ENCODE measurements around the gene TNRC18.

Gene TNRC18

DNA sequence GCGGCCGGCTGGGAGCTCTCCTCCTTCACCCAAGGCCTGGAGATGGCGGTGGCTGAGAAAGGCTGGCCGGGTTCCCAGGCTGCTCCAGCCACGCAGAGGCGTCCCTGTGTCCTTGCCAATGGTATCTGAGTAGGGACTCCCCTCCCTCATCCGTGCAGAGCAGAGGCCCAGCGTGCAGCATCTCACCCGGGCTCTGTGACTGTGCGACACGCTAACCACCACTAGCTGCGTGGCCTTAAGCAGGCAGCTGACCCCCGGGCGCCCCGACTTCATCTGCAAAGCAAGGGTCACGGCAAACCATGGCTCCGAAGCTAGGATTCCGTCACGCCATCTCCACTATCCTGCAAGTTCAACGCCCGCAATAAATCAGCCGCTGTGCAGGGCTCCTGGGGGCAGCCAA, 47.2 kb upstream of the TNRC18 start:
- no peaks in the 10 kb centered on the region for H3F3A ChIP-seq (ENCODE audit: low read depth)
- H3K9me2 ChIP-seq (replicated peaks; ENCODE audit: low read depth, low read length): no peaks in the 10 kb centered on the region
- H3K4me1 ChIP-seq (ENCODE audit: insufficient read depth, low read length, poor library complexity, severe bottlenecking): peaks cover 3% of the 10 kb centered on the region
- no peak overlapping the region for H3K4me2 ChIP-seq (ENCODE audit: low read depth, low read length, poor library complexity, severe bottlenecking)
- H3K4me3 ChIP-seq (ENCODE audit: low read length, poor library complexity, severe bottlenecking): no peak overlapping the region
- TF ChIP-seq EZH2phosphoT487 (IDR thresholded peaks at IDR 0.05; ENCODE audit: borderline replicate concordance) (no peak), CTCF (conservative IDR thresholded peaks at IDR 0.05; ENCODE audit: low read length) (no peak)
- H3K79me2 ChIP-seq (ENCODE audit: insufficient read depth, low read length): no peaks in the 10 kb centered on the region
- H3K9ac ChIP-seq (ENCODE audit: low read depth, low read length, poor library complexity, severe bottlenecking): no peak overlapping the region
- no peak overlapping the region for H2AFZ ChIP-seq (ENCODE audit: low read length)
- no peaks in the 10 kb centered on the region for H3K27me3 ChIP-seq (ENCODE audit: insufficient read depth, low read length, poor library complexity, severe bottlenecking)
- H3K9me3 ChIP-seq (ENCODE audit: insufficient read depth, low read depth, low read length): no peaks in the 10 kb centered on the region
- H3K36me3 ChIP-seq (ENCODE audit: insufficient read depth, low read length): no peaks in the 10 kb centered on the region
- no peaks in the 10 kb centered on the region for H4K20me1 ChIP-seq (ENCODE audit: insufficient read depth, low read length, poor library complexity, severe bottlenecking)

GRCh38 chr7:5470167-5470532, 46.5 kb upstream of the TNRC18 start:
- Histone ChIP-seq H3K4me3 (ENCODE audit: low read length, poor library complexity, severe bottlenecking) (no peak overlapping the region), H3F3A (ENCODE audit: low read depth) (no peaks in the 10 kb centered on the region), H3K27me3 (ENCODE audit: insufficient read depth, low read length, poor library complexity, severe bottlenecking) (no peaks in the 10 kb centered on the region), H3K9me3 (ENCODE audit: insufficient read depth, low read depth, low read length) (no peaks in the 10 kb centered on the region), H3K36me3 (ENCODE audit: insufficient read depth, low read length) (no peaks in the 10 kb centered on the region), H3K4me2 (ENCODE audit: low read depth, low read length, poor library complexity, severe bottlenecking) (no peak overlapping the region), H4K20me1 (ENCODE audit: insufficient read depth, low read length, poor library complexity, severe bottlenecking) (no peaks in the 10 kb centered on the region), H2AFZ (ENCODE audit: low read length) (no peak overlapping the region), H3K9ac (ENCODE audit: low read depth, low read length, poor library complexity, severe bottlenecking) (no peak overlapping the region), H3K79me2 (ENCODE audit: insufficient read depth, low read length) (no peaks in the 10 kb centered on the region), H3K9me2 (replicated peaks; ENCODE audit: low read depth, low read length) (no peaks in the 10 kb centered on the region), H3K4me1 (ENCODE audit: insufficient read depth, low read length, poor library complexity, severe bottlenecking) (peaks cover 3% of the 10 kb centered on the region)
- TF ChIP-seq EZH2phosphoT487 (IDR thresholded peaks at IDR 0.05; ENCODE audit: borderline replicate concordance) (no peak), CTCF (conservative IDR thresholded peaks at IDR 0.05; ENCODE audit: low read length) (no peak; the same call in 1 of the 2 replicates)

- Histone ChIP-seq H4K20me1 (ENCODE audit: insufficient read depth, low read length, poor library complexity, severe bottlenecking) (no peaks in the 10 kb centered on the region), H3K4me3 (ENCODE audit: low read length, poor library complexity, severe bottlenecking) (no peak overlapping the region), H3K4me1 (ENCODE audit: insufficient read depth, low read length, poor library complexity, severe bottlenecking) (peaks cover 3% of the 10 kb centered on the region), H3K4me2 (ENCODE audit: low read depth, low read length, poor library complexity, severe bottlenecking) (no peak overlapping the region), H2AFZ (ENCODE audit: low read length) (no peak overlapping the region), H3K9me2 (replicated peaks; ENCODE audit: low read depth, low read length) (no peaks in the 10 kb centered on the region), H3F3A (ENCODE audit: low read depth) (no peaks in the 10 kb centered on the region), H3K9ac (ENCODE audit: low read depth, low read length, poor library complexity, severe bottlenecking) (no peak overlapping the region), H3K9me3 (ENCODE audit: insufficient read depth, low read depth, low read length) (no peaks in the 10 kb centered on the region), H3K27me3 (ENCODE audit: insufficient read depth, low read length, poor library complexity, severe bottlenecking) (no peaks in the 10 kb centered on the region), H3K79me2 (ENCODE audit: insufficient read depth, low read length) (no peaks in the 10 kb centered on the region), H3K36me3 (ENCODE audit: insufficient read depth, low read length) (no peaks in the 10 kb centered on the region)
- TF ChIP-seq EZH2phosphoT487 (IDR thresholded peaks at IDR 0.05; ENCODE audit: borderline replicate concordance) (no peak), CTCF (conservative IDR thresholded peaks at IDR 0.05; ENCODE audit: low read length) (no peak)
Observed at GRCh38 chr7:5469375-5470166, 45.9 kb upstream of the TNRC18 start.
